Measurements from ENCODE around the gene SAP30.

SAP30 gene

GRCh38 chr4:173367285-173367684, 3.5 kb upstream of the SAP30 start:
- no peak for DNase-seq (ENCODE audit: low spot score)

- no peak for DNase-seq (ENCODE audit: low spot score)
These were observed 2.8 kb upstream of the SAP30 start for GRCh38 chr4:173367946-173368345.

DNA sequence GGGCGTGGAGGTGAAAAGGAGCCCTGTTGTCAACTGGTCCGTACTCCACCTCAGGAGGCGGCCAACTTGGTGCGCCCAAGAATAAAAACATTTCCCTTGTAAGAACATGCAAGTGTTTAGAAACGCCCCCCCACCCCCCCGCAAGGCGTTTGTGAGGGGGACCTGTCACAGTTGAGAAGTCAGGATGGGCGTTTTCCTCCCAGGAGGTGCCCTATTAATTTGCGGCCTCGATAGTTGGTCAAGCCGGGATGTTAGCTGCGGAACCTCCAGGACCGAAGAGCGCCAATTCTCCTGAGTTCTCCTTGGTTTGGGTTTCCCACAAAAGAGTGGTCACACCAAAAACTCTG, 651 bp upstream of the SAP30 start:
- no peak for DNase-seq (ENCODE audit: low spot score)

GRCh38 chr4:173371292-173372192, 788 bp downstream of the SAP30 start:
- DNase-seq (ENCODE audit: low spot score): peak; percentile 75

DNA sequence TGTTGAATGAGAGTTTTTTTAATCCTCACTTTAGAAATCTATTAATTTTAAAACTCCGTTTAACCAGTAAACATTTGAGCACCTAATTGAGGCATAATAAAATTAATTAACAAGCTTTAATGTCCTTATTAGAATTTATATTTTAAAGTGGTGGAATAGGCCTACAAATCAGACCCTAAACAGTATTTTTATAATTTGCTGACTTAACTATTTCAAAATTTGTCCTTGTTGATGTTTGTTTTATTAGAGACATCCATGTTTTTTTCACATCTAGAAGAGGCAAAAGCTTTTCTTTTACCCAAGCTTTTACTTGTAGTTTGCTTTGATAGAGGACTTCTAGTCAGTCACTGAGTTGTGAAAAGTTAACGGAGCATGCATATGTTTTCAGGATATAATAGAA, 3.8 kb downstream of the SAP30 start:
- DNase-seq (ENCODE audit: low spot score): no peak

- no peak for DNase-seq (ENCODE audit: low spot score)
These were observed 9.2 kb downstream of the SAP30 start for GRCh38 chr4:173379929-173380328.

DNA sequence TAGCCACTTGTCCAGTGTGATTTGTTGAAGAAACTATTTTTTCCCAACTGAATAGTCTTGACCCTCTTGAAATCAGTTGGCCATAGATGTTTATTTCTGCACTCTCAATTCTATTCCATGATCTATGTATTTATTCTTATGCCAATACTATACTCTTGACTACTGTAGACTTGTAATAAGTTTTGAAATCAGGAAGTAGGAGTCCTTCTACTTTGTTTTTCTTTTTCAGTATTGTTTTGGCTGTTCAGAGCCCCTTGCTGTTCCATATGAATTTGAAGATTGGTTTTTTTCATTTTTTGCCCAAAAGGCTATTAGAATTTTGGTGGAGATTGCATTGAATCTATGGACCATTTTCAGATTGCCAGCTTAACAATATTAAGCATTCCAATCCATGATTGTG, 10.2 kb downstream of the SAP30 start:
- DNase-seq (ENCODE audit: low spot score): no peak

DNA sequence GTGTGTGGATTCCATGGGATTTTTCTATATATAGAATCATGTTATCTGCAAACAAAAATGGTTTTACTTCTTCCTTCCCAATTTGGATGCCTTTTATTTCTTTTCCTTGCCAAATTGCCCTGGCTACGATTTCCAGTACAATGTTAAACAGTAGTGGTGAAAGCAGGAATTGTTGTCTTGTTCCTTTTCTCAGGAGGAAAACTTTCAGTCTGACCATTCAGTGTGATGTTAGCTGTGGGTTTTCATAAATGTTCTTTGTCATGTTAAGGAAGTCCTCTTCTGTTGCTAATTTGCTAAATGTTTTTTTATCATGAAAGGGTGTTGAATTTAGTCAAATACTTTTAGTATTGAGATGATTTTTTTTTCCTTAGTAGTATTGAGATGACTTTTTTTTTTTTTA, 10.9 kb downstream of the SAP30 start:
- no peak for DNase-seq (ENCODE audit: low spot score)

DNA sequence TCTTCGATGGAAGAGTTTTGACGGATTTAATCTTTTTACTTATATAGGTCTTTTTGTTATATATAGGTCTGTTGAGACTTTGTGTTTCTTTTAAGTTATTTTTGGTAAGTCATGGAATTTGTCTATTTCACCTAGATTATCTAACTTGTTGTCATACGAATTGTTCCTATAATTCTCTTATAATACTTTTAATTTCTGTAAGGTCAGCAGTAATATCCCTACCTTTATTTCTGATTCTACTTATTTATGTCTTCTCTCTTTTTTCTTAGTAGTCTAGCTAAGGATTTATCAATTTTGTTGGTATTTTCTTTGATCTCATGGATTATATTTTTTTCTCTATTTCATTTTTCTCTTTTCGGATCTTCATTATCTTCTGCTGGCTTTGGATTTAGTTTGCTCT, 11.6 kb downstream of the SAP30 start:
- DNase-seq (ENCODE audit: low spot score): no peak

- DNase-seq (ENCODE audit: low spot score): no peak
These were observed 16.0 kb downstream of the SAP30 start for GRCh38 chr4:173386751-173387150.

DNA sequence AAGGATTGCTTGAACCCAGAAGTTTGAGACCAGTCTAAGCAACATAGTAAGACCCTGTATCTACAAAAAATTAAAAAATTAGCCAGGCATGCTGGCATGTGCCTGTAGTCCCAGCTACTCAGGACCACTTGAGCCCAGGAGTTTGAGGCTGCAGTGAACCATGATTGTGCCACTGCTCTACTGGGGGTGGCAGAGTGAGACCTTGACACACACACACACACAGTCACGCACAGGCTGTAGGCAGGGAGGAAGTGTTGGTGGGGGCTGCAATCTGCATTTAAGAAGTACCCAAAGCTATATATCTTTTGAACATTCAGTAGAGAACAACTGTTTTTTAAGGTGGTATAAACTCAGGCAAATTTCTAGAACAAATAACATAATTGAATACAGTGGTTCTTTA, 20.9 kb downstream of the SAP30 start:
- no peak for DNase-seq (ENCODE audit: low spot score)

GRCh38 chr4:173397604-173398003, 26.9 kb downstream of the SAP30 start:
- DNase-seq (ENCODE audit: low spot score): no peak

GRCh38 chr4:173398220-173398619, 27.5 kb downstream of the SAP30 start:
- DNase-seq (ENCODE audit: low spot score): no peak

- DNase-seq (ENCODE audit: low spot score): no peak
These were observed 28.1 kb downstream of the SAP30 start, which contains the start of gene SCRG1 for GRCh38 chr4:173398779-173399415. TSS of gene SCRG1 (minus strand) at chr4:173399116. CDS start at chr4:173391414, 7,702 bp downstream.

DNA sequence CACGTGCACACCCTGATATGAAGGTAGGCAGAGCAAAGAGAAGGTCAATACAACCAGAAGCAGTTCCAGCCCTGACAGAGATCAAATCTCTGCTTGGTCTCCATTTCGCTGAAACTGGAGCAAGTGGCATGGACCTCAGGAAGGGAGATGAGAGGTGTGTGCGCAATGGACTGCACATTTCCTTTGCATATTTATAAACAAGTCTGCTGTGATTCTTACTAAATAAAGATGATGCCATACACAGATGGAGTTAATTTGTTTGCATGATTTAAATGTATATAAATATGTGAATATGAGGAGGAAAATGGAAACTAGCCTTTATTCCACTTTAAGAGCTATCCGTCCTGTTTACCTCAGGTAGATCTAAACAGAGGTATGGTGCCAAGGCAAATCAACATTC, 30.3 kb downstream of the SAP30 start:
- DNase-seq (ENCODE audit: low spot score): no peak

GRCh38 chr4:173403051-173403450, 32.3 kb downstream of the SAP30 start:
- DNase-seq (ENCODE audit: low spot score): no peak

- no peak for DNase-seq (ENCODE audit: low spot score)
These were observed 33.6 kb downstream of the SAP30 start for GRCh38 chr4:173404296-173404865.

DNA sequence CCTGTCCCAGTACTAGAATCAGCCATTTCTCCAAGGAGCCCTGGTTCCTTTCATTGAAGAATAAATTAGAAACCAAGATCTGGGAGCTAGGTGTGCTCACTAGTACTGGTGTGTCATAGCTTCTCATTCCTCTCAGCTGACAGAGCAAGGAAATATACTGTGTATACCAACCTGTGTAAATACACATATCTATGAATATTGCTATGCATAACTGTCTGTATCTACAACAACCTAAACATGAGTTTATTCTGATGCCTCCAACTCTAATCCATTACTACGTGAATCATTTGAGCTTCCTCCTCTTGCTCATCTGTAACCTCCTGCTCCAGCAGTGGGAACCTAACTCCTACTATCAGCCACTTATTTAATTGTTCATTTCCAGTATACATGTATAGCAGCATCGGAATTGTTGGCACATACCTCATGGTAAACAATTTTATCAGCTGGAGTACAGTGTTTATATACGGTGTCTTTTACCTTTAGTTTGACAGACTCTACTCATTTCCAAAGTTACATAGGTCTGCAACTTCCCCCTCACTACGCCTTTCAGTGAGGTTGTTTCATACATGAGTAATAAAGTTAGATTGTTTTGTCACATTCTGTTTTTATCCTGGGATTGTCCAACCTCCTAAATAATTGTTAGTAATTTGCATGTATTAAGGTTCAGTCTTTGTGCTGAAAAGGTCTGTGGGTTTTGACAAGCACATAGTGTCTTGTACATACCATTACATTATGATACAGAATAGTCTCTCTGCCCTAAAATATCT, 35.3 kb downstream of the SAP30 start:
- DNase-seq (ENCODE audit: low spot score): no peak

- DNase-seq (ENCODE audit: low spot score): no peak
These were observed 39.3 kb downstream of the SAP30 start for GRCh38 chr4:173410079-173410478.

DNA sequence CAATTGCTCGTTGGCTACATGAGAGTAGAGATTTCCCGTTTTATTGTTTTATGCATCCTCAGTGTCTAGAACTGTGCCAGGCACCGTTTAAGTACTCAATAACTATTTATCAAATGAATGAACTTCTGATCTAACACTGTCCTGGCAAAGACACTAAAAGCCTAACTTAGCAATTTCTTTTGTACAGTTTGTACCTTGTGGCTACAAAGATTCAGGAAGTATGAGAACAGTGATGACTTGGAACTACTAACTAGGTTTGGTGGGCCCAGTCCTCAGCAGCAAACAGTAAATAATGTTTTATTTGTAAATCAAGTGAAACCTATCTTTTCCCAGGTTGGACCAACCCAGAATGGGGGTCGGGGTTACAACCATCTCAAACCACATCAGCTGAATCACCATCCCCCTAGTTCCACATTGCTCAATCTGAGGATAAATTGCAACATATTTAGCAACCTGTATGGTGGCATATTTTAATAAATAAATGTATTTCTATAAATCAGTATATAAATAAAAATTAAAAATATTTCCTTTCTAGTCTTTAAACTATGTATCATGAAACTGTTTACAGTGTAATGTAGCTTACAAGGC, 40.4 kb downstream of the SAP30 start:
- DNase-seq (ENCODE audit: low spot score): no peak

GRCh38 chr4:173413036-173413435, 42.3 kb downstream of the SAP30 start:
- no peak for DNase-seq (ENCODE audit: low spot score)

GRCh38 chr4:173414456-173414855, 43.7 kb downstream of the SAP30 start:
- DNase-seq (ENCODE audit: low spot score): no peak

Data from D341Med (cell line).